Stimulated activated CD4-positive, alpha-beta T cell treated with anti-CD3 and anti-CD28 coated beads, Interleukin-15, amount 100 ng/mL, for 1 hour (primary cell): Measurements from ENCODE around the gene FLNA.
"Not testable (repeated sequence)": the region's sequence is repeated elsewhere in the genome, so short reads cannot be mapped to it uniquely, and the experiment has no call there.

Experiments used
- DNase-seq, 2 donors: peaks; one replicate each; pipeline ENCODE4 v3.0.0-alpha.2; 2020; ENCODE audit warnings: low read depth in 1 of 2, low spot score in 1 of 2

FLNA gene

GRCh38 chrX:154343620-154344019 lies 30.8 kb downstream of the FLNA start:
- DNase-seq = not testable (repeated sequence)

- not testable (repeated sequence) for DNase-seq
Measured at GRCh38 chrX:154343063-154343462, 31.4 kb downstream of the FLNA start.

GRCh38 chrX:154341399-154342298 lies 32.8 kb downstream of the FLNA start:
- DNase-seq = not testable (repeated sequence)

- DNase-seq = no peak
Measured at GRCh38 chrX:154334496-154334895, 39.9 kb downstream of the FLNA start.

GRCh38 chrX:154333837-154334271 lies 40.6 kb downstream of the FLNA start:
- DNase-seq = no peak

GRCh38 chrX:154333116-154333515 lies 41.3 kb downstream of the FLNA start:
- no peak for DNase-seq

GRCh38 chrX:154332561-154332960 lies 41.9 kb downstream of the FLNA start:
- no peak for DNase-seq

- no peak for DNase-seq
Measured at GRCh38 chrX:154329294-154329693, 45.1 kb downstream of the FLNA start.

- DNase-seq = no peak
Measured at GRCh38 chrX:154328646-154329045, 45.8 kb downstream of the FLNA start.

- no peak for DNase-seq
Measured at GRCh38 chrX:154327038-154327820, 47.2 kb downstream of the FLNA start.

GRCh38 chrX:154325541-154325940 lies 48.9 kb downstream of the FLNA start:
- no peak for DNase-seq

GRCh38 chrX:154323537-154323936 lies 50.9 kb downstream of the FLNA start:
- no peak for DNase-seq

- DNase-seq = no peak
Measured at GRCh38 chrX:154322890-154323289, 51.5 kb downstream of the FLNA start.

GRCh38 chrX:154321594-154321993 lies 52.8 kb downstream of the FLNA start:
- no peak for DNase-seq

- DNase-seq = no peak
Measured at GRCh38 chrX:154321152-154321551, 53.3 kb downstream of the FLNA start.

- DNase-seq = no peak
Measured at GRCh38 chrX:154320406-154320805, 54.0 kb downstream of the FLNA start.

GRCh38 chrX:154317391-154317995 lies 56.9 kb downstream of the FLNA start:
- DNase-seq = no peak

GRCh38 chrX:154315416-154315815 lies 59.0 kb downstream of the FLNA start:
- no peak for DNase-seq

- no peak for DNase-seq
Measured at GRCh38 chrX:154313147-154313546, 61.3 kb downstream of the FLNA start.

- no peak for DNase-seq
Measured at GRCh38 chrX:154312116-154312515, 62.3 kb downstream of the FLNA start.

- DNase-seq = no peak
Measured at GRCh38 chrX:154310616-154311536, 63.6 kb downstream of the FLNA start.
